GM19328 (cell line): ENCODE results near the gene FKBP3.
"Not testable (repeated sequence)": the region's sequence is repeated elsewhere in the genome, so short reads cannot be mapped to it uniquely, and the experiment has no call there.

Source experiments
- ATAC-seq: cut with Tn5 transposase; IDR thresholded peaks from one replicate; pipeline ENCODE4 v1.9.1; 2021; ENCODE audit warnings: mild to moderate bottlenecking, moderate library complexity; ENCODE audit not compliant: unreplicated experiment

Gene FKBP3

DNA sequence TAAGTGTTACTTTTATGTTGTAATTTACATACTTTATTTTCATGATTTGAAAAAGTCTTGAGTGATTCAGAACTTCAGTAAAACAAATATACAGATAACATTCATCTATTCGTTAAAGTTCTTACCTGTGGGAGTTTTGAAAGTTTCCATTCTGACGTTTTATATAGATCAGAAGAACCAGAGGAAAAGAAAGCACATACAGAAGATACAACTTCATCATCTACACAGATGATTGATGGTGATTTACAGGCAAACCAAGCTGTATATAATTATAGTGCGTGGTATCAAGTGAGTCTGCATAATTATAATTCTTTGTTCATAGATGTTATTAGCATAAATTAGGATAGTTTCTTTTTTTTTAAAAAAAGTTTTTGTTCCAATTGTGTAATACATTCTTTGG is 20.0 kb downstream of the FKBP3 start:
- ATAC-seq: no peak

DNA sequence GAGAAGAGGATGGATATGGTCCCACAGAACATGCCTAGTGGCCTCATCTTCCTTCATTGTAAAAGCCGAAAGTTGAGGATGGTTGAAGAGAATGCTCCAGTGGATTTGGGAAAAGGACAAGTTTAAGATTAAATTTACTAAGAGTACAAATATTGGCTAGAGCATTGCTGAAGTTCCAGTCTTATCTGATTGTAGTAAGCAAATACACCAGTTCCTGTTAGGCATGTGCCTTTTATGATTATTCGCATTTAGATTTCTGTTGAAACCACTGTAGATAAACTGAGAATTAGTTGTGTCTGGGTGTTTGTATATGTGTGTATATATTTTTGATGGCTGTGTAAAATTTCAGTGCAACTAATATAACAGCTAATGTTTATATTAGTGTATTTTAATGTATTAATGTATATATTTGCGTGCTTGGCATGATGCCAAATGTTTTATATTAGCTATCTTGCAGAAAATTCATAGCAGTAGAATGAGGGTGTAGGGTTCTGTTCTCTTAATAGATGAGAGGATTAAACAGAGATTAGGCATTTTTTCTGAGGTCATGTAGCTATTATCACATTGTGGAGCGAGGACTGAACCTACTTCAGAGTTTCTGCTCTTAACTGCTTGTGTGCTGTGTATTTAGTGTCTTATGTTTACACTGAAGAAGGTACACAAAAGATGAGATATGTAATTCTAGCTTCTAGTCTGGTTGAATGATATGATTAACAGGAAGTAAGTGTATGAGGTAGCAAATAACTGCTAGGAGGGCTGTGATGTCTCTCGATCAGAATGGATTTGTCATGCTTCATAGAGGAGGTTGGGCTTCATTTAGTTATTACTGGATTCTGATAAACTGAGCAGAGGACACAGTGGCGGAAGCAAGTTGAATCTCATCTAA is 21.1 kb downstream of the FKBP3 start:
- ATAC-seq: no peak

DNA sequence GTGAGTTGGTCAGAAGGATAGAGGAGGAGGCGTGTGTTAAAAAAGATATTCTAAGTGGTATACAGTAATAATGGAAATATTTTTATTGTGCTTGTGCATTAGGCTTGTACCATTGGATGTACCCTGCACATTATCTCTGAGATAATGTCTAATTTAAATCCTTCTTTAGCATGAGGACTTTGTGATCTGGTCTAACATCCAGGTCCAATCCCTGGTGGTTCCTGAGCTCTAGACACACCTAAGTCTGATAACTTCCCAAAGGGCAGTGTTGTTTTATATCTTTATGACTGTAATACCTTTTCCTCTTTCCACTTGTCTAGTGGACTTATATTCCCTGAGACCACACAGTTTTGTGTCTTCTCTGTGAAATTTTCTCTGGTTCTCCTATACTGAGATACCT is 29.7 kb downstream of the FKBP3 start:
- ATAC-seq: no peak

DNA sequence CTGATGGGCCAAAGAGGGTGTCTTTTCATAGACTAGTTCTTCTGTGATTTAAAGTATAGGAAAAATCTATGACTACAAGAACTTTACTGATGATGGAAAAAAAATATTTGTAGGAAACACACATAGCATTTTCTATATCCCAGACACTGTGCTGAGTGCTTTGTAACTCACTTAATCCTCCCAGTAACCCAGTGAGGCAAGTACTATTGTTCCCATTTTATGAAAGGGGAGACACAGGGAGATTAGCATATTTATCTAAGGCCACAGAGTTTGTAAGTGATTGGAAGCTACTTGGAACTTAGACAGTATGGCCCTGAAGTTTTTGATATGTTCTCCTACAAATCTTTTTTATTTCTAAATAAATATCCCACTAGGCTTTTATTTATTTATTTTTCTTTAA is 30.5 kb downstream of the FKBP3 start:
- no peak for ATAC-seq

DNA sequence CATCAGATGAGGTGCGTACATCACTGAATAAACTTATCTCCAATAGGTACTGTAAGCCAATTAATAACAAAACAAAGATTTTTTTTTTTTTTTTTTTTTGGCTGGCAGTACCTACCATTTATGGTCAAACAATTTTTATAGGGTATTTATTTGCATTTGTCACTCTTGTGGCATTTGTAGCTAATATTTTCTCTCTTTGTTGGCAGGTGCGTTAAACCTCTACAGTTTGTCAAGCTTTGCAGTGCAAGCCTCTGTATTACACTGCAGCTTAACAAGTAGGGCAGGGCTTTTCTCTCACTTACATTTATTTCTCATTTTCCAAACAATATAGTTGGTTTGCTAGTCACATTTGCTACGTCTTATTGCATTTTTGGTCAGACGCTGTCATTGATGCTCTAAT is 38.1 kb downstream of the FKBP3 start:
- ATAC-seq: no peak

DNA sequence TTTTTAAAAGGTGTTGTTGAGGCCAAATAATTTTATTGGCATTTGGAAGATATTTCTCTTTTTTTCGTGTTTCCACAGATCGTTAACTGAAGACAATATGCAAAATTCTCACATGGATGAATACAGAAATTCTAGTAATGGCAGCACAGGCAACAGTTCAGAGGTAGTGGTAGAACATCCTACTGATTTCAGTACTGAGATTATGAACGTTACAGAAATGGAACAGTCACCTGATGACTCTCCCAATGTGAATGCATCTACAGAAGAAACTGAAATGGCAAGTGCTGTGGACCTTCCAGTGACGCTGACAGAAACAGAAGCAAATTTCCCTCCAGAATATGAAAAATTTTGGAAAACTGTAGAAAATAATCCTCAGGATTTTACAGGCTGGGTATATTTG is 39.1 kb downstream of the FKBP3 start:
- no peak for ATAC-seq

DNA sequence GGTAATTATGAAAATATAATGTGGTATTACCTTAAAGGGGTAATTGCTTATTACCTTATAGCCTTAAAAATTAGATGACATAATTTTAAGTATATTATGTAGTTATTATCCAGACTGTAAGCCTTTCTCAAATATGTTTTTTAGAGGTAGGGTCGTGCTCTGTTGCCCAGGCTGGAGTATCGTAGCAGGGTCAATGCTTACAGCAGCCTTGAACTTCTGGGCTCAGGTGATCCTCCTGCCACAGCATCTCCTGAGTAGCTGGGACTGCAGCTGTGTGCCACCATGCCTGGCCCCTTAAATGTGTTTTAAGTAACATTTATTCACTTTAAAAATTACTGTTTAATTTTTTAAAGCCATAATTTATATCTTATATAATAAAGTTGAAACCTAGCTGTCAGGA is 40.0 kb downstream of the FKBP3 start:
- ATAC-seq: no peak

DNA sequence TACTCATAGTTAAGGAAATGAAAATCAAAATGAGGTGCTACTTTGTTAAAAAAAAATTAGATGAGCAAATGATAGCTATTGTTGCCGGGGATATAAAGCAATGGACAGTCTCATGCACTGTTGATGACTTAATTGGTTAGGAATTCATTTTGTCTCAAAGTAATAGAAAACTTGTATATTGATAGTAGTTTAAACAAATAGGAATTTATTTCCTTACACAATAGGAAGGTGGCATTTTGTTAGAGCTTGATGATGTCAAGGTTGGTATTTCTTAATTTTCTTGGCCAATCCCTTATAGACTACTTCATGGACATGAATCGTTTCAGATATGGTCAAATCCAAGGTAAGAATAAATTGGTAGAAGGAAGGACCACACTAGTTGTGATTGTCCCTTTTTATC is 42.6 kb downstream of the FKBP3 start:
- no peak for ATAC-seq

DNA sequence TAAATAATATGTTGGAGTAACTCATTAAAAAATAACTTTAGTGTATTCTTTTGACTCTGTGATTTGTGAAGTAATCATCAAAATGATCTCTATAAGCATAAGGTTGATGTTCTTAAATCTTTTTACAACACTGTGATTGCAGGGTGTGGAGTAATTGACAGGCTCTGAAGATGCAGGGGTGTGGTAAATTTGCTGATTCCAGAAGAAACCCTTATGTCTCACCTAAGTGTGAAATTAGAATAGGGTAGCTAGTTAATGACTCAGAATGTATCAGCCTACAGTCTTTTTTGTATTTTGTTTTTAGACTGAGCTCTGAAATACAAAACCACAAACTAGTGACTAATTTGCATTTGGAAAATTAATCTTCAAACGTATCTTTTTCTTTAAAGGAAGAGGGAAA is 44.5 kb downstream of the FKBP3 start:
- ATAC-seq: peak; percentile 60

DNA sequence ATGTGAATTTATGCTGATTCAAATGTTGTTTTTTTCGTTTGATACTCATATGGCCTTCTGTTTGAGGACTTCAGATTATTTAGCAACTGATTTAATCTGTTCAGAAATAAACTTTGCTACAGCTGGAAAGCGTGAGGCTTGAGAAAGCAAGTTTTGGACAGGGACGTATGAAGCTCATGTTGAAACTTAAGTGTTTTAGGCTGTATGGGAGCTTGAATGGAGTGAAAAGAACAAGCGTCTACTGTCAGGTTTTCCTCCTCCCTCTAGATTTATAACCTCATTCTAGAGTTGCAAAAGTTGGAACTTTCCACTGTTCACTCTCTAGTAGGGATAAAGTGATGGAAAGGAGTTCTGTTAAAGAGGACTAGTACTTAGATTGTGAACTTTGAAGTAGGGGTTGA is 49.3 kb downstream of the FKBP3 start:
- ATAC-seq: no peak

DNA sequence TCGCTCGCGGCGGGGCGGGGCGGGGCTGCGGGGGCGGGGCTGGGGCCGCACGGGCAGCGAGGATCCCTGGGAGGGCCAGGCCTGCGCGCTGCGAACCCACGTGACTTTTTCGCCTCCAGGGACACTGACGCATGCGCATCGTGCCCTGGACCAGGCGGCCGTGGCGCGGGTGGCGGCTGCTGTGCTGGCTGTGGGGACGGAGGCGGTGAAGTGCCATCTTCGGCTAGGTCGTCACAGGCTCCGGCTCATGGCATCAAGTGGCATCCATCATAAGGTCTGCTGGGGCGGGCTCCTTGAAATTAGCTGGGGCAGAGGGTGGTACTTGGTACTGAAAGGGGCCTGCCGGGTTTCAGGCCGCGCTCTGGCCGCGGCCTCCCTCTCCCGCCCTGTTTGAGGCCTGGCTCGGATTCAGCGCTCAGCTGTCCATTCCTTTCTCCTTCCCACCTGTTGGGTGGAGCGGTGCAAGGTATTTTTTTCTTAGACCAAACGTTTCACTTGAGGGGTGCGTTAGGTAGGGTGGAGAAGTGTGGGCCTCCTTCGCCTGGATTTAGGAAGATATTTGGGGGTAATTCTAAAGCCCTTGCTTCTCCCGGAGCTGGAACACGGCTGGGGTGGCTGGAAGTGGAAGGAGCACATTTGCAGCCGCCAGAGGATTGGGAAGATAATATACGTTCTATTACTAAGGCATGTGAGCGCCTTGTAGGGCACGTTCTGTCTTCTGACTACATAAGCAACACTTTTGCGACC is 50.1 kb downstream of the FKBP3 start, which contains the start of gene PRPF39:
Gene PRPF39 (plus strand): TSS at position 141 of the 747 bp plus-strand sequence. CDS start 11,124 bp downstream, outside the sequence.
- ATAC-seq: peak; percentile 93

DNA sequence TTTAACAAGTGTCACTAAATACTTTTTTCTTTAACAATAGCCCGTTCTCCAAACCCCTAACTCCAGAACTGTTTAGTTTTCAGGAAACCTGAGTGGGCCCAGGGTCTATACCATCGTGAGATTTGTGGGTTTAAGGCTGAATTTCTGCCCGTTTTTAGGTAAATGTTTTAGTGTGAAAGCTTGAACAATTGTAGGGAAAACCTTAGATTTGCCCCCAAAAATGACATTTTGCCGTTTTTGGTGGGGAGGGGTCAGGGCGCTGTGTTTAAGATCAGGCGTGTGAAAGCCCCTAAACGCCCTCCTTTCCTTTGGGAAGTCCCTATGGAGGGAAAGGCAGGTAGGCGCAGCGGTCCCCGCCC is 50.7 kb downstream of the FKBP3 start:
- no peak for ATAC-seq

DNA sequence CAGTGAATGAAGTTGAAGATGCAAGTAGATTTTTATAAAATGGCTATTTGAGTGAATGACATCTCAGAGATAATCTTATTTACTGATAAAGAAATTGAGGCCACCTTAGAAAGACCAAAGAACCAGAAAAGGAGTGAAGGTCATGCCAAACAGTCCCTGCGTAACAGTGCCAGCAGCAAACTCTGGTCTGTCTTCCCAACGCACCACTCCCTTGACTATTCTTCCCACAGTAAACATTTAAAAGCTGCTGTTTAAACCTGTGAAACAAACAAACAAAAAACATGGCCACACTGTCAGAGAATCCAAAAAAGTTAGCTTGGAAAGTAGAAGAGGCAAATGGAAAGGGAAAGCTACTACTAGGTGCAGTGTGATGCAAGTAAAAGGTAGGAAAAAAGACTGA is 51.9 kb downstream of the FKBP3 start:
- no peak for ATAC-seq

DNA sequence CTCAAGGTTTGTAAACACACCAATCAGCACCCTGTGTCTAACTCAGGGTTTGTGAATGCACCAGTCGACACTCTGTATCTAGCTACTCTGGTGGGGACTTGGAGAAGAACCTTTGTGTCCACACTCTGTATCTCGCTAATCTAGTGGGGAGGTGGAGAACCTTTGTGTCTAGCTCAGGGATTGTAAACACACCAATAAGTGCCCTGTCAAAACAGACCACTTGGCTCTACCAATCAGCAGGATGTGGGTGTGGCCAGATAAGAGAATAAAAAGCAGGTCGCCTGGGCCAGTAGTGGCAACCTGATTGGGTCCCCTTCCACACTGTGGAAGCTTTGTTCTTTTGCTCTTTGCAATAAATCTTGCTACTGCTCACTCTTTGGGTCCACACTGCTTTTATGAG is 53.2 kb downstream of the FKBP3 start:
- not testable (repeated sequence) for ATAC-seq

DNA sequence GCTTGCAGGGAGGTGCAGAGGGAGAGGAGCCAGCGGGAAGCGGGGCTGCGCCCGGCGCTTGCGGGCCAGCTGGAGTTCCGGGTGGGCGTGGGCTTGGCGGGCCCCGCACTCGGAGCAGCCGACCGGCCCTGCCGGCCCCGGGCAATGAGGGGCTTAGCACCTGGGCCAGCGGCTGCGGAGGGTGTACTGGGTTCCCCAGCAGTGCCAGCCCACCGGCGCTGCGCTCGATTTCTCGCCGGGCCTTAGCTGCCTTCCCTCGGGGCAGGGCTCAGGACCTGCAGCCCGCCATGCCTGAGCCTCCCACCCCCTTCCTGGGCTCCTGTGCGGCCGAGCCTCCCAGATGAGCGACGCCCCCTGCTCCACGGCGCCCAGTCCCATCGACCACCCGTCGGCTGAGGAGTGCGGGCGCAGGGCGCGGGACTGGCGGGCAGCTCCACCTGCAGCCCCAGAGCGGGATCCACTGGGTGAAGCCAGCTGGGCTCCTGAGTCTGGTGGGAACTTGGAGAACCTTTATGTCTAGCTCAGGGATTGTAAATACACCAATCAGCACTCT is 53.8 kb downstream of the FKBP3 start:
- not testable (repeated sequence) for ATAC-seq

DNA sequence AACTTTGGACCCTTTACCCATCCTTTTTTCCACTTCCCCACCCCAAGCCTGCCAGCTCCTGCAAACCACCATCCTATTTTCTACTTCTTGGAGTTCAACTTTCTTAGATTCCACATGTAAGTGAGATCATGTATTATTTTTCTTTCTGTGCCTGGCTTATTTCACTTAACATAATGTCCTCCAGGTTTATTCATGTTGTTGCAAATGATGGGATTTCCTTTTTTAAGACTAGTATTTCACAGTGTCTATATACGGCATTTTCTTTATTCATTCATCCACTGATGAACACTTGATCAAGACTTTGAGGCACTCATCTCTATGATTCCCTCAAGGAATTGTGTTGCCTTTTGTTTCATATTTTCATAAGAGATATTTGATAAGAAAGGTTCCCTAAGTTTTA is 56.0 kb downstream of the FKBP3 start:
- no peak for ATAC-seq

DNA sequence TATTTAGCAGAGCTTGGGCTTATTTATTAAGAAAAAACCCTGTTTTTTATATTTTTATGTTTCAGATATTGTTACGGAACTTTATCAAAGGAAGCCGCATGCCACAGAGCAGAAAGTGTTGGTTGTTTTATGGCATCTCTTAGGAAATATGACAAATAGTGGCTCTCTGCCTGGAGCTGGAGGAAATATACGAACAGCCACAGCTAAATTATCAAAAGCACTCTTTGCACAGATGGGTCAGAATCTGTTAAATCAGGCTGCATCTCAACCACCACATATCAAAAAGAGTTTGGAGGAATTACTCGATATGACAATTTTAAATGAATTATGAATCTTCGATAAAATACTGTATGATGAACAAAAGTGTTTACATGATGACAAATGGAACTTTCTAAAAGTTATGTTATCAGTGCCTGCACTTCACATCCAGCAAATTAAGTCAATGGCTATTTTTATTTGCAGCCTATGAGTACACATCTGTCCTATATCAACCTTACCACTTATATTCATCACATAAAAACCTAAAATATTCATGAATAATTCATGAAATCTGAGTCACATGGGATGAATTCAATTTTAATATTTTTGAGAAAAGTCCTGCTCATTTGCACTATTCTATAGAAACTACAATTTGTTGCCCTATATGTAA is 60.9 kb downstream of the FKBP3 start:
- no peak for ATAC-seq

DNA sequence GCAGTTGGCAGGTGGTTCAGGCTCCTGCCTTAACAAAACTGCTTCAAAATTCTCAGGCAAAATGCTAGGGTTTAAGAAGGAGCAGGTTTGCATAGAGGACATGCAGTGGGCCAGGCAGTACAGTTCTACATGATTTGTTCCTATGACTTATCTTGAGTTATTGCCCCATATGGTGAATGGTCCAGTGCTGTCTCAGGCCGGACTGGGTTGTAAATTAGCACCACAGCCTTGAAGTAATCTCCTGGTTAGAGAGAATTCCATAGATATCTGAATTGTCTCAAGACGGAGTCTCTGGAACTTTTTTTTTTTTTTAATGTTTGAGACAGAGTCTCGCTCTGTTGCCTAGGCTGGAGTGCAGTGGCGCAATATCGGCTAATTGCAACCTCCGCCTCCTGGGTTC is 62.2 kb downstream of the FKBP3 start:
- no peak for ATAC-seq

DNA sequence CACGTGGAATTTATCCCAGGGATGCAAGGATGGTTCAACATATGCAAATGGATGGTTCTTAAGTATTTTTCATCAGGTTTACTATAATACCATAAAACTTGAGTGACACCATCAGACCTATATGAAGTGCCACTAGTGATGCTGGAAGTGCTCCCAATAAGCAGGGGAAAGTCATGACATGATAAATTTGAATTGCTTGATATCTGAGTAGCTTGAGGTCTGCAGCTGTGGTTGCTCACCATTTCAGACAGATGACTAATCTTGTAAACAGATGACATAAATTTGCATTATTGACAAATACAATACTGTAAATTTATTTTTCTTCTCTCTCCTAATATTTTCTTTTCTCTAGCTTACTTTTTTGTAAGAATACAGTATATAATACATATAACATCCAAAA is 64.1 kb downstream of the FKBP3 start:
- ATAC-seq: no peak

DNA sequence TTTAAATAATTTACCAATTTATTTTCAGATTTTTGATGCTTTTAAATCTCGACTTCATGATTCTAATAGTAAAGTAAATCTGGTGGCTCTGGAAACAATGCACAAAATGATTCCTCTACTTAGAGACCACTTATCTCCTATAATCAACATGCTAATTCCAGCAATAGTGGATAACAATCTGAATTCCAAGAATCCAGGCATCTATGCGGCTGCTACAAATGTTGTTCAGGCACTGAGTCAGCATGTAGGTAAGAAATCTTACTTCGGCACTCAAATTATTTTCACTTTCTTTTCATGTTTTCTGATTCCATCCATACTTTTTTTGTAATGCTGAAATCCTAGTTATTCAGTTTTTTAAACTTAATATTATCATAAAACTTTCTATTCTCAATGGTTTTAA is 65.9 kb downstream of the FKBP3 start:
- ATAC-seq: no peak

DNA sequence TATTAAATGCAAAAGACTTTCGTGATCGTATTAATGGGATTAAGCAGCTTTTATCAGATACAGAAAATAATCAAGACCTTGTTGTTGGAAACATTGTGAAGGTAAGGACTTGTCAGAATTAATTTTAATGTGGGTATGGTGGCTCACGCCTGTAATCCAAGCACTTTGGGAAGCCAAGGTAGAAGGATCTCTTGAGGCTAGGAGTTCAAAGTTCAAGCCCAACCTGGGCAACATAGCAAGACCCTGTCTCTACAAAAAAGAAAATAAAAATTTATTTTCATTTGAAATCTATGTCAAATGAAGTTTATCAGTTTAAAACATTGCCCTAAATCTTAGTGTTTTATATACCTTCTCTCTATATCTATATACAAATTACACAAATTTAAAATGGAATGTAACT is 67.6 kb downstream of the FKBP3 start:
- ATAC-seq: no peak
